CD4-positive, alpha-beta T cell (primary cell): ENCODE data around the gene STAG3. TPM values are rescaled to one million over a fixed set of nuclear protein-coding genes. Genes with fewer than 3 reads are reported as not detected.
A peak's percentile ranks its signal among the peaks of the same experiment; 100 is the strongest.

Experiments used
- ATAC-seq: fragments of 200-7000 bp; cut with Tn5 transposase; one replicate; pipeline ENCODE4 v1.10.0; 2022; ENCODE audit warnings: mild to moderate bottlenecking; ENCODE audit not compliant: poor library complexity
- CTCF ChIA-PET: fragments of 350-600 bp; sonication (Branson Sonifier 250); formaldehyde crosslinking; loops from one replicate; lab custom pipeline; 2021; ENCODE audit warnings: antibody characterized with exemption, inconsistent platforms; lab: Charles Lee
- POLR2A ChIA-PET: fragments of 350-600 bp; sonication (Branson Sonifier 250); formaldehyde crosslinking; loops from one replicate; lab custom pipeline; 2021; ENCODE audit warnings: antibody characterized with exemption, inconsistent platforms; lab: Charles Lee
- DNase-seq, 14 experiments: peaks; one replicate each; pipeline ENCODE4 v3.0.0-alpha.2; 2013 to 2020; ENCODE audit warnings: mixed read lengths in 2 of 14
- H3K27ac ChIP-seq, 2 donors: one replicate each; pipeline versions ENCODE4 v1.5.1 to v1.7.0; 2013; ENCODE audit warnings: low read length in 2 of 2, low read depth in 1 of 2, mild to moderate bottlenecking in 1 of 2
- H3K27me3 ChIP-seq, 2 experiments: 1 replicate in 1 of 2; 2 replicates in 1 of 2; pipeline versions ENCODE4 v1.6.1 to v1.7.0; 2013; ENCODE audit warnings: low read length in 2 of 2, control low read depth in 1 of 2, mild to moderate bottlenecking in 1 of 2, moderate library complexity in 1 of 2; ENCODE audit not compliant: insufficient read depth in 2 of 2, control insufficient read depth in 1 of 2
- H3K36me3 ChIP-seq: one replicate; pipeline ENCODE4 v1.6.1; 2013; ENCODE audit warnings: low read length, control low read depth; ENCODE audit not compliant: insufficient read depth
- H3K4me1 ChIP-seq: one replicate; pipeline ENCODE4 v1.6.1; 2013; ENCODE audit warnings: low read length, control low read depth; ENCODE audit not compliant: insufficient read depth
- H3K4me3 ChIP-seq: one replicate; pipeline ENCODE4 v1.5.1; 2013; ENCODE audit warnings: mild to moderate bottlenecking, low read length, moderate library complexity
- H3K9me3 ChIP-seq, 2 experiments: 1 replicate in 1 of 2; 2 replicates in 1 of 2; pipeline versions ENCODE4 v1.6.1 to v1.7.0; 2013; ENCODE audit warnings: low read length in 2 of 2, mild to moderate bottlenecking in 2 of 2, control low read depth in 1 of 2, moderate library complexity in 1 of 2; ENCODE audit not compliant: control insufficient read depth in 1 of 2, insufficient read depth in 1 of 2
- H3K27ac Mint-ChIP-seq: one replicate; pipeline ENCODE4 v1.8.0; 2020; ENCODE audit warnings: mixed read lengths
- H3K27me3 Mint-ChIP-seq: one replicate; pipeline ENCODE4 v1.8.0; 2021; ENCODE audit warnings: mixed read lengths
- H3K36me3 Mint-ChIP-seq: one replicate; pipeline ENCODE4 v1.8.0; 2021; ENCODE audit warnings: low read depth, mixed read lengths
- H3K4me1 Mint-ChIP-seq: one replicate; pipeline ENCODE4 v1.8.0; 2021; ENCODE audit warnings: low read depth, mixed read lengths
- H3K4me3 Mint-ChIP-seq: one replicate; pipeline ENCODE4 v1.8.0; 2020; ENCODE audit warnings: mild to moderate bottlenecking, mixed read lengths
- H3K9me3 Mint-ChIP-seq: one replicate; pipeline ENCODE4 v1.8.0; 2020; ENCODE audit warnings: mixed read lengths
- intact Hi-C, 2 experiments: fragments of 100-400 bp; cut with DNase I in 1 of 2; cut with micrococcal nuclease in 1 of 2; formaldehyde crosslinking; loops; one replicate each; pipeline versions ENCODE4 v1.15.1 to v1.9.0; 2023 to 2025; cut with DNase I, micrococcal nuclease
- total RNA-seq, 174 experiments: library from RNA in 2 of 174; stranded (reverse) in 2 of 174; gene quantifications; one replicate each; pipeline ENCODE4 v1.2.3 and lab custom pipeline; 2021 to 2026
- TF ChIP-seq, protein P1 (sequence below): fragments of 200-600 bp; IDR thresholded peaks from one replicate; pipeline ENCODE4 v1.8.0; 2022; ENCODE audit warnings: antibody characterized with exemption, mild to moderate bottlenecking

Gene STAG3
- total RNA-seq, 2 experiments from 2014 or later = 4.0 to 5.5 TPM

GRCh38 chr7:100159099-100159623, 18.6 kb upstream of the STAG3 start:
- peaks cover 31% of the 10 kb centered on the region for H3K36me3 ChIP-seq
- Mint-ChIP-seq H3K4me3 (peak overlapping the region; percentile 93), H3K9me3 (no peaks in the 10 kb centered on the region), H3K27ac (peak overlapping the region; percentile 76), H3K4me1 (peaks cover 59% of the 10 kb centered on the region), H3K27me3 (no peaks in the 10 kb centered on the region), H3K36me3 (peaks cover 27% of the 10 kb centered on the region)
- CTCF ChIA-PET = interaction anchor here (1.0 kb wide), 1 partner anchor 9 kb away, joined by 3 read pairs; the partner anchor contains the start of gene GAL3ST4
- POLR2A ChIA-PET = interaction anchor here (0.7 to 3.1 kb wide), 7 partner anchors 8 to 63 kb away, joined by 3 to 27 read pairs (median 5); partner anchors contain the start of genes GAL3ST4, GPC2, LAMTOR4 and STAG3
- intact Hi-C loops = loop anchor here in 1 of 2 experiments (2.0 to 5.0 kb wide), 2 partner anchors 18 to 113 kb away; partner anchors contain the start of genes GPC2 and STAG3
- peak overlapping the region; percentile 48 to 87 for H3K27ac ChIP-seq
- peak overlapping the region; percentile 71 for H3K4me3 ChIP-seq
- ATAC-seq (no peak), DNase-seq (peak in 1 of 14 experiments; percentile 34)
- TF ChIP-seq, protein P1, sequence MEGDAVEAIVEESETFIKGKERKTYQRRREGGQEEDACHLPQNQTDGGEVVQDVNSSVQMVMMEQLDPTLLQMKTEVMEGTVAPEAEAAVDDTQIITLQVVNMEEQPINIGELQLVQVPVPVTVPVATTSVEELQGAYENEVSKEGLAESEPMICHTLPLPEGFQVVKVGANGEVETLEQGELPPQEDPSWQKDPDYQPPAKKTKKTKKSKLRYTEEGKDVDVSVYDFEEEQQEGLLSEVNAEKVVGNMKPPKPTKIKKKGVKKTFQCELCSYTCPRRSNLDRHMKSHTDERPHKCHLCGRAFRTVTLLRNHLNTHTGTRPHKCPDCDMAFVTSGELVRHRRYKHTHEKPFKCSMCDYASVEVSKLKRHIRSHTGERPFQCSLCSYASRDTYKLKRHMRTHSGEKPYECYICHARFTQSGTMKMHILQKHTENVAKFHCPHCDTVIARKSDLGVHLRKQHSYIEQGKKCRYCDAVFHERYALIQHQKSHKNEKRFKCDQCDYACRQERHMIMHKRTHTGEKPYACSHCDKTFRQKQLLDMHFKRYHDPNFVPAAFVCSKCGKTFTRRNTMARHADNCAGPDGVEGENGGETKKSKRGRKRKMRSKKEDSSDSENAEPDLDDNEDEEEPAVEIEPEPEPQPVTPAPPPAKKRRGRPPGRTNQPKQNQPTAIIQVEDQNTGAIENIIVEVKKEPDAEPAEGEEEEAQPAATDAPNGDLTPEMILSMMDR = no peak
- H3K9me3 ChIP-seq = no peaks in the 10 kb centered on the region
- no peaks in the 10 kb centered on the region for H3K27me3 ChIP-seq
- peaks cover 64% of the 10 kb centered on the region for H3K4me1 ChIP-seq

DNA sequence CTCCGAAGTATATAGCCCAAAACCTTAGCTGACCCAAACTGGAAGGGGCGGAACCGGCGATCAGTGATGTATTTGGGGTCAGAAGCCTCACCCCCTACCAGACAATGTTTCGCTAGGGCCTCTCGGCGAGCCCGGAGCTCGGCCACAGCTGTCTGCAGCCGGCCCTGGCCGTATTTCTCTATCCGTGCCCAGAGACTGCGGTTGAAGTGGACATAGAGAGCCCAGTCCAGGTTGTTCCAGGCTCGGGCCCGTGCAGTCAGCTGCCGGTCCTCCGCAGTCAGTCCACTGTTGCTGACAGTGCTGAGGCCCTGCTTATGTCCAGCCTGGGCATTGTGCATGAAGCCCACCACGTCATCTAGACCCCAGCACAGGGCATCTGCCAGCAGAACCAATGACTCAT, 17.7 kb upstream of the STAG3 start:
- ATAC-seq (no peak), DNase-seq (no peak)
- ChIA-PET CTCF (no interaction called here), POLR2A (interaction anchor here (0.6 to 3.1 kb wide), 3 partner anchors 7 to 17 kb away, joined by 3 to 19 read pairs (median 14); partner anchors contain the start of genes GAL3ST4, GPC2, LAMTOR4 and STAG3)
- peaks cover 24% of the 10 kb centered on the region for H3K36me3 ChIP-seq
- H3K27me3 ChIP-seq = no peaks in the 10 kb centered on the region
- Mint-ChIP-seq H3K9me3 (no peaks in the 10 kb centered on the region), H3K27ac (peak overlapping the region; percentile 53), H3K27me3 (no peaks in the 10 kb centered on the region), H3K36me3 (peaks cover 23% of the 10 kb centered on the region), H3K4me1 (peaks cover 60% of the 10 kb centered on the region), H3K4me3 (peak overlapping the region; percentile 93)
- H3K4me3 ChIP-seq = no peak overlapping the region
- H3K4me1 ChIP-seq = peaks cover 62% of the 10 kb centered on the region
- TF ChIP-seq, protein P1 = no peak
- H3K27ac ChIP-seq = no peak overlapping the region
- intact Hi-C loops = loop anchor here in 1 of 2 experiments (10.0 kb wide), 1 partner anchor 55 kb away; the partner anchor contains the start of gene PVRIG
- no peaks in the 10 kb centered on the region for H3K9me3 ChIP-seq

DNA sequence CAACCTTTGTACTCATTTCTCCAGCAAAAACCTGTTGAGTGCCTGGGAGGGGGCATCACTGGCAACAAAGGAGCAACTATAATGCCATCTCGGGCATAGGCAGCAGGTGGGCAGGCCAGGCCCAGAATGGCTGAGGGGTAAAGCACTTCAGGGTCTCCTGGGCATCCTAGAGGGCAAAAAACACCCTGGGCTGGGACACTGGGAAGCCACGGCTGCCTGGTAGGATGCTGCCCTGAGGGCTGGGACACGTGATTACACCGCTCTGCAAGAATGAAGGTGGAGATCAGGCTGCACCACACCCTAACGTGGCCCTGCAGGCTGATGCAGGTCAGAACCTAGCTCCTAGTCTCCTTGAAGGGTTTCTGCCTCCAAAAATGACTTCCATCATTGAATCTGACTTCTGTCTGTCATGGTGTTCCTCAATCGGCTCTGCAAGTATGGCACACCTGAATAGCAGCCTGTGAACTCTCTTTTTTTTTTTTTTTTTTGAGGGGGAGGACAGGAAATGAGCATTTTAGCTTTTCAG, 14.6 kb upstream of the STAG3 start:
- H3K27me3 Mint-ChIP-seq = no peaks in the 10 kb centered on the region
- no peaks in the 10 kb centered on the region for H3K36me3 Mint-ChIP-seq
- Histone ChIP-seq H3K9me3 (peaks cover 0 to 3% of the 10 kb centered on the region in 2 experiments), H3K36me3 (no peaks in the 10 kb centered on the region), H3K4me1 (peaks cover 63% of the 10 kb centered on the region), H3K27ac (peak overlapping the region; percentile 53 to 66), H3K27me3 (no peaks in the 10 kb centered on the region), H3K4me3 (no peak overlapping the region)
- intact Hi-C loops = loop anchor here in 1 of 2 experiments (2.0 to 10.0 kb wide), 2 partner anchors 14 to 52 kb away; partner anchors contain the start of genes GPC2, PVRIG and STAG3
- H3K27ac Mint-ChIP-seq = peak overlapping the region; percentile 91
- TF ChIP-seq, protein P1 = no peak
- H3K4me3 Mint-ChIP-seq = peak overlapping the region; percentile 75
- H3K9me3 Mint-ChIP-seq = no peaks in the 10 kb centered on the region
- ATAC-seq = peak; percentile 43
- peak in 4 of 14 experiments; percentile 45 to 52 (median 48) for DNase-seq
- POLR2A ChIA-PET = interaction anchor here (0.6 to 8.3 kb wide), 9 partner anchors 9 to 48 kb away, joined by 3 to 109 read pairs (median 4); partner anchors contain the start of genes GPC2, LAMTOR4, MBLAC1 and STAG3
- CTCF ChIA-PET = interaction anchor here (0.7 to 1.2 kb wide), 3 partner anchors 9 to 32 kb away, joined by 3 to 4 read pairs (median 4); no protein-coding TSS in a partner anchor
- peaks cover 61% of the 10 kb centered on the region for H3K4me1 Mint-ChIP-seq
